Mesendoderm (in vitro differentiated cells): ENCODE data around the gene TRAPPC6A.

Experiments
- DNase-seq: peaks from one replicate; pipeline ENCODE4 v3.0.0; 2013
- H2AK5ac ChIP-seq: 2 replicates; pipeline ENCODE4 v1.6.1; 2013; ENCODE audit warnings: low read length, inconsistent platforms
- H2BK120ac ChIP-seq: 2 replicates; pipeline ENCODE4 v1.6.1; 2013; ENCODE audit warnings: low read depth, mild to moderate bottlenecking, low read length, moderate library complexity, mixed read lengths
- H2BK15ac ChIP-seq: replicated peaks from 2 replicates; pipeline ENCODE4 v1.6.1; 2013; ENCODE audit warnings: low read depth, mild to moderate bottlenecking, moderate library complexity
- H2BK5ac ChIP-seq: 2 replicates; pipeline ENCODE4 v1.6.1; 2013; ENCODE audit warnings: low read length, inconsistent platforms
- H3K18ac ChIP-seq: 2 replicates; pipeline ENCODE4 v1.6.1; 2013; ENCODE audit warnings: mild to moderate bottlenecking, low read length, mixed read lengths
- H3K23ac ChIP-seq: one replicate; pipeline ENCODE4 v1.6.1; 2013; ENCODE audit warnings: low read length
- H3K27ac ChIP-seq: 2 replicates; pipeline ENCODE4 v1.5.1; 2013; ENCODE audit warnings: low read depth, mild to moderate bottlenecking, inconsistent platforms, low read length, moderate library complexity
- H3K27me3 ChIP-seq: 2 replicates; pipeline ENCODE4 v1.6.1; 2013; ENCODE audit warnings: low read length, control low read depth, mild to moderate bottlenecking, inconsistent platforms; ENCODE audit not compliant: insufficient read depth, poor library complexity
- H3K36me3 ChIP-seq: 2 replicates; pipeline ENCODE4 v1.6.1; 2013; ENCODE audit warnings: low read length, inconsistent platforms; ENCODE audit not compliant: control insufficient read depth, insufficient read depth
- H3K4ac ChIP-seq: one replicate; pipeline ENCODE4 v1.6.1; 2013; ENCODE audit warnings: low read depth, mild to moderate bottlenecking, low read length, moderate library complexity
- H3K4me1 ChIP-seq: 2 replicates; pipeline ENCODE4 v1.6.1; 2013; ENCODE audit warnings: low read depth, low read length, inconsistent platforms; ENCODE audit not compliant: control insufficient read depth
- H3K4me2 ChIP-seq: 2 replicates; pipeline ENCODE4 v1.6.1; 2013; ENCODE audit warnings: low read length
- H3K4me3 ChIP-seq: 2 replicates; pipeline ENCODE4 v1.5.1; 2013; ENCODE audit warnings: mild to moderate bottlenecking, low read length
- H3K56ac ChIP-seq: one replicate; pipeline ENCODE4 v1.6.1; 2013; ENCODE audit warnings: low read length
- H3K79me1 ChIP-seq: 2 replicates; pipeline ENCODE4 v1.6.1; 2013; ENCODE audit warnings: low read length, inconsistent platforms
- H3K79me2 ChIP-seq: 2 replicates; pipeline ENCODE4 v1.6.1; 2013; ENCODE audit warnings: mild to moderate bottlenecking, low read length; ENCODE audit not compliant: control insufficient read depth, insufficient read depth
- H3K9ac ChIP-seq: 2 replicates; pipeline ENCODE4 v1.6.1; 2013; ENCODE audit warnings: low read length, inconsistent platforms
- H4K5ac ChIP-seq: one replicate; pipeline ENCODE4 v1.6.1; 2013; ENCODE audit warnings: low read length
- H4K8ac ChIP-seq: one replicate; pipeline ENCODE4 v1.6.1; 2013; ENCODE audit warnings: low read depth, mild to moderate bottlenecking, control low read depth, low read length, moderate library complexity
- WGBS: extraction: QIAGEN DNeasy Blood & Tissue Kit; methylation state at CpG from one replicate; pipeline ENCODE4 v1.1.7; 2013; ENCODE audit warnings: low lambda C conversion rate, missing lambda C conversion rate; ENCODE audit not compliant: insufficient coverage; ENCODE audit errors: extremely low coverage; 5-methylcytosine and 5-hydroxymethylcytosine counted together

TRAPPC6A gene

DNA sequence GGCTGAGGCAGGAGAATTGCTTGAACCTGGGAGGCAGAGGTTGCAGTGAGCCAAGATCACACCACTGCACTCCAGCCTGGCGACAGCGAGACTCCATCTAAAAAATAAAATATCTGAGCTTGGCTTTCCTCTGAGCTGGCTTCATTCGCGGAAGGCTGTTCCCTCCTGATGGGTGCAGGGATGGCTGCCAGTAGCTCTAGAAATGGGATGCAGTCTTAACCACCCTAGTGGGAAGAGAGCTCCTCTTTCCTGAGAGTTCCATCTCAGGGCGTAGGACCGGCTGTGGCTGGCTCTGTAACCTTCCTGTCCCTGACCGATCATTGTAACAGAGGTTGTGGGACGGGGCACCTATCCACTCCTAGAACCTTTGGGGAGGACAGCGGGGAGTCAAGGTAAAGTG lies 52.7 kb downstream of the TRAPPC6A start:
- no CpG with 5 or more reads among the region's 9 CpGs for WGBS
- Histone ChIP-seq H3K18ac (no peak overlapping the region), H4K5ac (no peak overlapping the region), H3K4me1 (no peaks in the 10 kb centered on the region), H3K4ac (no peak overlapping the region), H3K23ac (no peak overlapping the region), H2BK15ac (no peak overlapping the region), H3K9ac (no peak overlapping the region), H3K79me2 (peaks cover 16% of the 10 kb centered on the region), H2BK120ac (no peak overlapping the region), H3K36me3 (no peaks in the 10 kb centered on the region), H3K79me1 (peaks cover 28% of the 10 kb centered on the region), H3K4me2 (no peak overlapping the region), H3K27me3 (no peaks in the 10 kb centered on the region), H3K4me3 (no peak overlapping the region), H3K56ac (no peak overlapping the region), H2AK5ac (no peak overlapping the region), H2BK5ac (no peak overlapping the region), H3K27ac (no peak overlapping the region), H4K8ac (no peak overlapping the region)
- no peak for DNase-seq

DNA sequence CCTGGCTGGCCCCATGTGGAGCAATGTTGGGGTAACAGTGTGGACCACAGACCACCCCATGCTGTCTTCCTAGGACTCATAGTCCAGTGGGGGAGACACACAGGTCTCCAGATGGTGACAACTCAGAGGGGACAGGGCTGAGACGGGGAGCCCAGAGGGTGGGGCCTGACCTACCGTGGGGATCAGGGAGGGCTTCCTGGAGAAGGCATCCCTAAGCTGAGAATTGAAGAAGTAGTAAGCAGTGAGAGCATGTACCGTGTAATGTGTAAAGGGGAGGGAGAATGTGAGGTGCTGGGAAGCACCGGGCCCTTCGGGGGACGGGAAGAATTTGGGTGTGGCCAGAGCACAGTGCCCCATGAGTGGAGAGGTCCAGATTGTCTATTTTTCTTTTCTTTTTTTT lies 54.0 kb downstream of the TRAPPC6A start:
- Histone ChIP-seq H3K56ac (no peak overlapping the region), H3K4me3 (no peak overlapping the region), H3K27me3 (no peaks in the 10 kb centered on the region), H2BK5ac (no peak overlapping the region), H4K8ac (no peak overlapping the region), H3K27ac (no peak overlapping the region), H3K36me3 (no peaks in the 10 kb centered on the region), H2AK5ac (no peak overlapping the region), H3K4me2 (no peak overlapping the region), H2BK15ac (no peak overlapping the region), H3K4me1 (no peaks in the 10 kb centered on the region), H4K5ac (no peak overlapping the region), H2BK120ac (no peak overlapping the region), H3K23ac (no peak overlapping the region), H3K79me1 (peaks cover 27% of the 10 kb centered on the region), H3K9ac (no peak overlapping the region), H3K4ac (no peak overlapping the region), H3K18ac (no peak overlapping the region), H3K79me2 (peaks cover 16% of the 10 kb centered on the region)
- DNase-seq, result no peak
- WGBS, result no CpG with 5 or more reads among the region's 6 CpGs

DNA sequence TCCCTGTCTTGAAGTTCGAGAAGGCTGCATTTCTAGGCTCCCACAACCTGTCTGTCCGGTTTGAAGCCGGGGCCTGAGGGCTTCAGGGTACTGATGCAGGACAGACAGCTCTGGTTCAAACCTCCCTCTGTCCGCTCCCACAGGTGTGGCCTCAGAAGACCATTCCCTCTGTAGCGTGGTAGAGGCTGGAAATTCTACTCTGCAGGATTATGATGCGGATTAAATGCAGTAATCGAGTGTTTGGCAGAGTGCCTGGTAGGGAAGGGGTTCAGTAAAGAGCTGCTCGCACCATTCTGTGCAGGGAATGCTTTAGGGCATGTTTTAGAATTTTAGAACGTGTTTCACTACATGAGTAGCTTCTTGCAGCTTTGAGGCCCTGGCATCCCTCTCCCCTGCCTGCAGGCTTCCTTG lies 54.6 kb downstream of the TRAPPC6A start:
- Histone ChIP-seq H3K4me2 (no peak overlapping the region), H3K4me3 (no peak overlapping the region), H3K18ac (no peak overlapping the region), H4K5ac (no peak overlapping the region), H2AK5ac (no peak overlapping the region), H3K4me1 (no peaks in the 10 kb centered on the region), H3K23ac (no peak overlapping the region), H3K9ac (no peak overlapping the region), H2BK15ac (no peak overlapping the region), H3K36me3 (no peaks in the 10 kb centered on the region), H2BK5ac (no peak overlapping the region), H3K4ac (no peak overlapping the region), H3K79me2 (peaks cover 18% of the 10 kb centered on the region), H2BK120ac (no peak overlapping the region), H4K8ac (no peak overlapping the region), H3K79me1 (peaks cover 24% of the 10 kb centered on the region), H3K56ac (no peak overlapping the region), H3K27ac (no peak overlapping the region), H3K27me3 (no peaks in the 10 kb centered on the region)
- DNase-seq, result no peak
- no CpG with 5 or more reads among the region's 9 CpGs for WGBS

DNA sequence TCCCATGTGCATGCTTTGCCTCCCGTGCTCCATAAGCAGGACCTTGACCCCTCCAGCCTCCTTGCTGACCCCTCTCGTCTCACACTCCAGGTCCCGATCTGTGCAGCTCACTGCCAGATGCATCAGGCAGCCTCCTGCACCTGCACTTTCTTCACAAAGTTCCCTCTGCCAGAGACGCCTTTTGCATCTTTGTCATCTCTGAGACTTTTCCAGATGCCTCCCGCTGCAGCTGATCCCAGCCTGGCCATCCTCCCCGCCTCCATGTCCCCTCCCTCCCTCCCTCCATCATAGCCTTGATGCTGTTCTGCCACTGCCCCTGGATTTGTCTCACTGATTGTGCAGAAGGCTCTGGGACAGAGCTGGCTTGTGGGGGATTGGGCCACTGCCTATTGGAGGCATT lies 55.2 kb downstream of the TRAPPC6A start:
- no CpG with 5 or more reads among the region's 6 CpGs for WGBS
- Histone ChIP-seq H3K4me3 (no peak overlapping the region), H2AK5ac (no peak overlapping the region), H3K79me2 (peaks cover 18% of the 10 kb centered on the region), H3K27ac (no peak overlapping the region), H3K18ac (no peak overlapping the region), H4K8ac (no peak overlapping the region), H3K79me1 (peaks cover 29% of the 10 kb centered on the region), H3K4ac (no peak overlapping the region), H3K56ac (no peak overlapping the region), H3K23ac (no peak overlapping the region), H3K27me3 (no peaks in the 10 kb centered on the region), H3K4me2 (no peak overlapping the region), H3K36me3 (no peaks in the 10 kb centered on the region), H2BK120ac (no peak overlapping the region), H4K5ac (no peak overlapping the region), H3K4me1 (no peaks in the 10 kb centered on the region), H2BK15ac (no peak overlapping the region), H3K9ac (no peak overlapping the region), H2BK5ac (no peak overlapping the region)
- DNase-seq, result no peak

DNA sequence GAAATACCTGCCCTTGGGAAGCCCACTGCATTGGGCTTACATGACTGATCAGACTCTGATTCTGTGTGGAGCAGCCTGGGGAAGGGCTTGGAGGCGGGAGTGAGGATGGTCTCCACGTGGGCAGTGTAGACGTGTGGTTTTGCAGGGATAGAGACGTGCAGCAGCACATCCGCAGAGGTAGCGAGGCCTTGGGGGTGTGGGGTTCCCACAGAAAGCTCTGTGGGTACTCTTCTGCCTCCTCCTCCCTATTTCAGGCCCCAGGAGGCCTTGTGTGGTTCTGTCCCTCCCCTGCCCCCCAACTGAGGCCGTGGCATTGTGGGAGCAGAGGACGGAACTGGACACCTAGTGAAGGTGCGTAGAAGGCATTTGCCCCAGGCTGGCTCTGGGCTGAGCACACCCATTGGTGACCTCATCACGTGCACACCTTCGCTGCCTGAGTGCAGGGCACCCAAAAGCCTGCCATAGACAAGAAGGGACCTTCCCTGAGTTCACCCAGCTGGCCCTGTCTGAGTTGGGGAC lies 56.2 kb downstream of the TRAPPC6A start:
- Histone ChIP-seq H4K8ac (no peak overlapping the region), H3K36me3 (no peaks in the 10 kb centered on the region), H2BK5ac (no peak overlapping the region), H4K5ac (no peak overlapping the region), H2BK15ac (no peak overlapping the region), H3K9ac (no peak overlapping the region), H3K23ac (no peak overlapping the region), H3K4me1 (no peaks in the 10 kb centered on the region), H2AK5ac (no peak overlapping the region), H3K4me2 (no peak overlapping the region), H3K4me3 (no peak overlapping the region), H3K79me2 (peaks cover 18% of the 10 kb centered on the region), H3K79me1 (peaks cover 30% of the 10 kb centered on the region), H3K27me3 (no peaks in the 10 kb centered on the region), H3K18ac (no peak overlapping the region), H3K4ac (no peak overlapping the region), H3K27ac (no peak overlapping the region), H2BK120ac (no peak overlapping the region), H3K56ac (no peak overlapping the region)
- DNase-seq, result no peak
- WGBS, result no CpG with 5 or more reads among the region's 11 CpGs

DNA sequence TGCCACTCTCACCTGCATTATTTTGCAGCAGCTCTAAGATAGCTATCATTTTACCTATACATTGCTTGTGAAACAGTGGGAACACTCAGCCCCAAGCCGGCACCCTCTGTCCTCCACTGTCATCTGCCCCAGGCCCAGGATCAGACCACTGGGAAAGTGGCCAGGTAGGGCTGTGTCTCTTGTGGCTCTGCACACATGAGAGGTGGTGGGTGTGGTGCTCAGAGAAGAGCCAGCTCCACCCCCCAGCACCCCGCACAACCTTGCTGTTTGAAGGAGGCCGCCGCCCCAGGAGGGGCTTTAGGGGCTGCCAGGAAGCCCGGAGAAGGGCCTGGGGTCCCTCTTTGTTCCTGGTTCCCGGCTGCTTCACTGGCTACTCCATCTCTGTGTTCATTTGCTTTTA lies 58.5 kb downstream of the TRAPPC6A start:
- H2BK120ac ChIP-seq, result no peak overlapping the region

More for the DNA sequence above, 58.5 kb downstream of the TRAPPC6A start:
- H3K23ac ChIP-seq, result no peak overlapping the region
- H3K4me2 ChIP-seq, result no peak overlapping the region
- H3K18ac ChIP-seq, result no peak overlapping the region
- no peak overlapping the region for H4K5ac ChIP-seq
- no peak overlapping the region for H3K56ac ChIP-seq
- no peak overlapping the region for H4K8ac ChIP-seq
- no peaks in the 10 kb centered on the region for H3K27me3 ChIP-seq
- no peak overlapping the region for H3K4ac ChIP-seq
- no peak overlapping the region for H2AK5ac ChIP-seq
- no peak overlapping the region for H2BK15ac ChIP-seq
- no CpG with 5 or more reads among the region's 6 CpGs for WGBS
- no peak for DNase-seq
- H3K27ac ChIP-seq, result no peak overlapping the region
- no peaks in the 10 kb centered on the region for H3K36me3 ChIP-seq
- H3K79me1 ChIP-seq, result peaks cover 31% of the 10 kb centered on the region
- H3K4me3 ChIP-seq, result no peak overlapping the region
- no peak overlapping the region for H2BK5ac ChIP-seq
- H3K4me1 ChIP-seq, result no peaks in the 10 kb centered on the region
- H3K79me2 ChIP-seq, result peaks cover 17% of the 10 kb centered on the region
- no peak overlapping the region for H3K9ac ChIP-seq
